Activated CD4-positive, alpha-beta memory T cell treated with anti-CD3 and anti-CD28 coated beads for 36 hours (primary cell): ENCODE measurements around the gene SGSM2. TPM values are rescaled to one million over a fixed set of nuclear protein-coding genes. Genes with fewer than 3 reads are reported as not detected.

ENCODE experiments used
- CTCF ChIA-PET: fragments of 350-600 bp; sonication (Branson Sonifier 250); formaldehyde crosslinking; loops from one replicate; lab custom pipeline; 2021; ENCODE audit warnings: antibody characterized with exemption, inconsistent platforms; lab: Charles Lee
- POLR2A ChIA-PET: fragments of 350-600 bp; sonication (Branson Sonifier 250); formaldehyde crosslinking; loops from one replicate; lab custom pipeline; 2021; ENCODE audit warnings: antibody characterized with exemption; lab: Charles Lee
- DNase-seq: peaks from one replicate; pipeline ENCODE4 v3.0.0-alpha.2; 2020
- H3K27ac Mint-ChIP-seq: one replicate; pipeline ENCODE4 v1.8.0; 2021; ENCODE audit warnings: mixed read lengths
- H3K27me3 Mint-ChIP-seq: one replicate; pipeline ENCODE4 v1.8.0; 2021; ENCODE audit warnings: mixed read lengths
- H3K36me3 Mint-ChIP-seq: one replicate; pipeline ENCODE4 v1.8.0; 2021; ENCODE audit warnings: mixed read lengths
- H3K4me1 Mint-ChIP-seq: one replicate; pipeline ENCODE4 v1.8.0; 2021; ENCODE audit warnings: low read depth, mixed read lengths
- H3K4me3 Mint-ChIP-seq: one replicate; pipeline ENCODE4 v1.8.0; 2021; ENCODE audit warnings: mild to moderate bottlenecking, mixed read lengths
- H3K9me3 Mint-ChIP-seq: one replicate; pipeline ENCODE4 v1.8.0; 2021; ENCODE audit warnings: mixed read lengths
- intact Hi-C: fragments of 100-400 bp; cut with micrococcal nuclease; formaldehyde crosslinking; loops from one replicate; pipeline ENCODE4 v1.15.1; 2023
- total RNA-seq, 2 experiments: library from RNA; stranded (reverse); gene quantifications; one replicate each; pipeline ENCODE4 v1.2.3, GENCODE V29; 2021

SGSM2 gene
- total RNA-seq, 2 experiments from 2014 or later, result 32.7 to 33.4 TPM

DNA sequence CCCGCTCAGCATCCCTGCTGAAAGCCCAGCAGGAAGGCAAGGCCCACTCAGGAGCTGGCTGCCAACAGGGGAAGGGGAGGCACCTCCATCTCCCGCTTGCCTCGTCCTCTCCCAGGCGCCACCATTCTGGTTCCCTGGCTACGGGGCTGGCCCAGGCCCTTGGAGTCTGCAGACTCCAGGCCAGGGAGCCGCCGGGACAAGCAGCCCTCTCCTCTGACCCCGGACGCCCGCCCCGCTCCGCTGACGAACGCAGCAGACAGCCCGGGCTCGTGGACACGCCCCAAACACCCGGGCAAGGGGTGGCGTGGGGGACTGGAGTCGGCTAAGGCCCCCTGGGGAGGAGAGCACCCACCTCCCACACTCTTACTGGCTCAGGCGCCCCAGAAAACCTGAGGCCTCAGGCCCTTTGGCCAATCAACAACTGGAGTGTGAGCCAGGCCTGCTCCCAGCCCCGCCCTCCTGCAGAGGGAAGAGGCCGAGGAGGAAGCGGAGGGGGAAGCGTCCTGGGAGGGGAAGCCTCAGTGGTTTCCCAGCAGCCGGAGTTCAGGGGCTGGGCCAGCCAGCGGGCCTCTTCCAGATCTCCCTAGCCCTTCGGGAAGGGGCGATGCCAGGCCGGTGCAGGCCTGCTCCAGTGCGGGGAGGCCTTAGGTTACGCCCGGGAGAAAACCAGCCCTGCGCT is 59.4 kb downstream of the SGSM2 start:
- intact Hi-C loops, result loop anchor here (5.0 kb wide), 2 partner anchors 134 to 316 kb away; partner anchors contain the start of gene CLUH
- peaks cover 44% of the 10 kb centered on the region for H3K4me1 Mint-ChIP-seq
- POLR2A ChIA-PET, result no interaction called here

GRCh38 chr17:2397247-2398171 is 60.2 kb downstream of the SGSM2 start:
- POLR2A ChIA-PET, result no interaction called here
- H3K4me1 Mint-ChIP-seq, result peaks cover 41% of the 10 kb centered on the region
- no peaks in the 10 kb centered on the region for H3K36me3 Mint-ChIP-seq

More for the DNA sequence above, 59.4 kb downstream of the SGSM2 start:
- H3K27me3 Mint-ChIP-seq, result no peaks in the 10 kb centered on the region
- peak overlapping the region; percentile 32 for H3K4me3 Mint-ChIP-seq
- CTCF ChIA-PET, result no interaction called here
- H3K27ac Mint-ChIP-seq, result peak overlapping the region; percentile 70
- H3K9me3 Mint-ChIP-seq, result no peaks in the 10 kb centered on the region
- DNase-seq, result peak; percentile 71
- no peaks in the 10 kb centered on the region for H3K36me3 Mint-ChIP-seq

DNA sequence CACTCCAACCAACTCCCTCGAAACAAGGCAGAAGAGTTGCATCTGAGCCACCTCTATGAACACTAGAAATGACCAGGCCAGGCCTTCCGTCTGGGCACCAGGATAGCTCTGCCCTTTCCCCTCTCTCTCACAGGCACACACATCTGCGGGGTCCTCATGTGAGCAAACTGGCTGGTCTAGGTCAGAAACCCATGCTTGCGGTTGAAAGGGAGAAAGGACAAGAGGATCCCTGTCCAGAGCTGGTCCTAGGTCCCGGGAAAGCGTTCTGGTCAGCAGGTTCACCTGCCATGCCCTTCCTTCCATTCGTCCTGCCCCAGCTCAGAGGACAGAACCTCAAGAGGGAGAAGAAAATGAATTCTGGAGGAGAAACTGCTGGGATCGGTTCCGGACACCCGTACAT is 60.9 kb downstream of the SGSM2 start:
- Mint-ChIP-seq H3K36me3 (no peaks in the 10 kb centered on the region), H3K4me3 (peak overlapping the region; percentile 38), H3K27ac (peak overlapping the region; percentile 98), H3K27me3 (no peaks in the 10 kb centered on the region), H3K4me1 (peaks cover 46% of the 10 kb centered on the region), H3K9me3 (no peaks in the 10 kb centered on the region)
- intact Hi-C loops, result loop anchor here (5.0 kb wide), 2 partner anchors 136 to 314 kb away; partner anchors contain the start of gene CLUH
- ChIA-PET CTCF (interaction anchor here (2.4 kb wide), 1 partner anchor 15 kb away, joined by 18 read pairs; no protein-coding TSS in a partner anchor), POLR2A (no interaction called here)
- no peak for DNase-seq

More at GRCh38 chr17:2397247-2398171, 60.2 kb downstream of the SGSM2 start:
- Mint-ChIP-seq H3K27me3 (no peaks in the 10 kb centered on the region), H3K4me3 (peak overlapping the region; percentile 41), H3K27ac (peak overlapping the region; percentile 98), H3K9me3 (no peaks in the 10 kb centered on the region)
- no peak for DNase-seq
- intact Hi-C loops, result loop anchor here (5.0 kb wide), 2 partner anchors 135 to 315 kb away; partner anchors contain the start of gene CLUH
- CTCF ChIA-PET, result interaction anchor here (2.4 kb wide), 1 partner anchor 15 kb away, joined by 18 read pairs; no protein-coding TSS in a partner anchor

GRCh38 chr17:2398655-2399571 is 61.6 kb downstream of the SGSM2 start:
- H3K4me1 Mint-ChIP-seq, result peaks cover 46% of the 10 kb centered on the region
- H3K9me3 Mint-ChIP-seq, result no peaks in the 10 kb centered on the region
- intact Hi-C loops, result loop anchor here (5.0 kb wide), 2 partner anchors 137 to 313 kb away; partner anchors contain the start of gene CLUH
- H3K27me3 Mint-ChIP-seq, result no peaks in the 10 kb centered on the region
- H3K4me3 Mint-ChIP-seq, result peak overlapping the region; percentile 96
- peak overlapping the region; percentile 98 for H3K27ac Mint-ChIP-seq
- DNase-seq, result peak; percentile 77
- ChIA-PET POLR2A (interaction anchor here (0.7 to 1.6 kb wide), 4 partner anchors 16 to 203 kb away, joined by 3 to 5 read pairs (median 4); partner anchors contain the start of genes SGSM2 and TSR1), CTCF (interaction anchor here (2.4 to 9.5 kb wide), 2 partner anchors 16 to 18 kb away, joined by 18 to 98 read pairs; no protein-coding TSS in a partner anchor)
- no peaks in the 10 kb centered on the region for H3K36me3 Mint-ChIP-seq

DNA sequence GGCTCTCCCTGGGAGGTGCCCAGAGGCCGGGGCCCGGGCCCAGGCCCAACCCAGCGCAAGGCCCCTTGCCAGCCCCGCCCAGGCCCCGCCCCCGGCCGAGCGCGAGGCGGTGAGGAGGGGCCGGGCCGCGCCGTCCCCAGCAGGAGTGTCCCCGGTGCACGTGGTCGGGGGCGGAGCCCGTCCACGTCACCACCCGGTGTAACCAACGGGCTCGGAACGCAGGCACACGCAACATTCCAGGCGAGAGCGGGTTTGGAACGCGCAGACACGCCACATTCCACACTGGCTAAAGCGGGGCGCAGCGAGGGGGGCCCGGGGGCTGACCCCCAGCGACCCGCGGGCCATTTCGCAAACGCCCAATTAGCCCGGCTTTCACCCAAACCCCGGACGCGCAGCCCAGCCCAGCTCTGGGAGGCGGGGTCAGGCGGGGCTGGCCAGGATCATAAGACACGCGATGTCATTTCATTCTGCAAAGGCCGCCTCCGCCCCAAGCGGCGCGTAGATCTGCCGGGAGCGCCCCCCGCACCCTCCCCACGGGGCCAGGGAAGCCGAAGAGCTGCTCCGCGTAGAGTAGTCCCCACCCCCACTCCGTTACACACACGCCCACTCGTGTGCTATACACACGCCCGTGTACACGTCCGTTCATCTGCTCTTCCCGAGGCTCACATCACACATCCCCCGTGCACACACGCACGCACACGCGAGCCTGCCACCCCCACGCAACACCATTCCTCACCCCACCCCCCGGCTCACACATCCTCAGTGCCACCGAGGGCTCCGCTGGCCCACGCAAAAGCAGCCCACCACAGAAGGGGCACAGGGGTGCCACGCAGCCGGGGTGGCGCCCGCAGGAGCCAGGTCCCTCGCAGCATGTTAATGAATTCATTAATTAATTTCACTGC is 62.5 kb downstream of the SGSM2 start:
- ChIA-PET POLR2A (interaction anchor here (0.7 to 1.6 kb wide), 4 partner anchors 17 to 203 kb away, joined by 3 to 5 read pairs (median 4); partner anchors contain the start of genes SGSM2 and TSR1), CTCF (interaction anchor here (2.4 to 9.5 kb wide), 2 partner anchors 17 kb away, joined by 18 to 98 read pairs; no protein-coding TSS in a partner anchor)
- Mint-ChIP-seq H3K27ac (peak overlapping the region; percentile 98), H3K9me3 (no peaks in the 10 kb centered on the region), H3K36me3 (no peaks in the 10 kb centered on the region), H3K27me3 (no peaks in the 10 kb centered on the region), H3K4me1 (peaks cover 42% of the 10 kb centered on the region), H3K4me3 (peak overlapping the region; percentile 96)
- peak; percentile 95 for DNase-seq
- intact Hi-C loops, result loop anchor here (2.0 to 5.0 kb wide), 8 partner anchors 48 to 348 kb away; partner anchors contain the start of genes CLUH, METTL16, PAFAH1B1 and SGSM2

- H3K36me3 Mint-ChIP-seq, result no peaks in the 10 kb centered on the region
- intact Hi-C loops, result loop anchor here (2.0 to 5.0 kb wide), 6 partner anchors 48 to 348 kb away; partner anchors contain the start of genes METTL16, PAFAH1B1, SGSM2 and SMG6
- no peaks in the 10 kb centered on the region for H3K27me3 Mint-ChIP-seq
- ChIA-PET POLR2A (interaction anchor here (1.6 to 3.0 kb wide), 3 partner anchors 8 to 64 kb away, joined by 4 to 37 read pairs (median 5); partner anchors contain the start of gene TSR1), CTCF (interaction anchor here (2.4 to 9.5 kb wide), 3 partner anchors 16 to 18 kb away, joined by 18 to 98 read pairs (median 71); no protein-coding TSS in a partner anchor)
- peak; percentile 78 for DNase-seq
- H3K9me3 Mint-ChIP-seq, result no peaks in the 10 kb centered on the region
- peak overlapping the region; percentile 98 for H3K27ac Mint-ChIP-seq
- peaks cover 46% of the 10 kb centered on the region for H3K4me1 Mint-ChIP-seq
- H3K4me3 Mint-ChIP-seq, result peak overlapping the region; percentile 96
Measured at GRCh38 chr17:2400474-2400866, 63.2 kb downstream of the SGSM2 start.

GRCh38 chr17:2400877-2401425 is 63.6 kb downstream of the SGSM2 start, which contains the start of gene MNT:
Gene MNT (minus strand): TSS chr17:2401060. CDS start chr17:2400712, 348 bp downstream.
- Mint-ChIP-seq H3K9me3 (no peaks in the 10 kb centered on the region), H3K4me1 (peaks cover 45% of the 10 kb centered on the region), H3K36me3 (no peaks in the 10 kb centered on the region), H3K4me3 (peak within 1 kb of the TSS; percentile 96), H3K27ac (peak within 1 kb of the TSS; percentile 98), H3K27me3 (no peaks in the 10 kb centered on the region)
- peak; percentile 95 for DNase-seq
- ChIA-PET CTCF (interaction anchor here (0.8 to 9.5 kb wide), 4 partner anchors 9 to 348 kb away, joined by 3 to 98 read pairs (median 44); no protein-coding TSS in a partner anchor), POLR2A (interaction anchor here (1.7 to 3.0 kb wide), 2 partner anchors 8 to 18 kb away, joined by 6 to 37 read pairs; no protein-coding TSS in a partner anchor)
- intact Hi-C loops, result loop anchor here (1.0 to 5.0 kb wide), 7 partner anchors 9 to 349 kb away; partner anchors contain the start of genes METTL16, PAFAH1B1, SGSM2 and SMG6

- intact Hi-C loops, result loop anchor here (1.0 to 5.0 kb wide), 7 partner anchors 9 to 349 kb away; partner anchors contain the start of genes METTL16, PAFAH1B1, SGSM2 and SMG6
- peak; percentile 100 for DNase-seq
- no peaks in the 10 kb centered on the region for H3K9me3 Mint-ChIP-seq
- H3K4me3 Mint-ChIP-seq, result peak overlapping the region; percentile 96
- H3K27ac Mint-ChIP-seq, result peak overlapping the region; percentile 91
- CTCF ChIA-PET, result interaction anchor here (0.6 to 9.5 kb wide), 6 partner anchors 9 to 349 kb away, joined by 3 to 98 read pairs (median 10); no protein-coding TSS in a partner anchor
- H3K27me3 Mint-ChIP-seq, result no peaks in the 10 kb centered on the region
- POLR2A ChIA-PET, result interaction anchor here (0.7 to 3.0 kb wide), 4 partner anchors 9 to 348 kb away, joined by 3 to 37 read pairs (median 5); partner anchors contain the start of gene TSR1
- H3K4me1 Mint-ChIP-seq, result peaks cover 43% of the 10 kb centered on the region
- H3K36me3 Mint-ChIP-seq, result no peaks in the 10 kb centered on the region
Measured at GRCh38 chr17:2401426-2402221, 64.3 kb downstream of the SGSM2 start.
